Neutrophil (primary cell): ENCODE measurements around the gene SERTAD2.

Experiments
- H3K27ac ChIP-seq: fragments of 200-600 bp; sonication (generic); 2 replicates; pipeline ENCODE4 v1.5.1; 2016; ENCODE audit warnings: mild to moderate bottlenecking, moderate library complexity
- H3K27me3 ChIP-seq: fragments of 200-600 bp; sonication (generic); 2 replicates; pipeline ENCODE4 v1.6.0; 2016; ENCODE audit warnings: mild to moderate bottlenecking
- H3K36me3 ChIP-seq: fragments of 200-600 bp; sonication (generic); 2 replicates; pipeline ENCODE4 v1.5.1; 2017
- H3K4me1 ChIP-seq, 2 experiments: fragments of 200-600 bp in 1 of 2; sonication (generic) in 1 of 2; 1 replicate in 1 of 2; 2 replicates in 1 of 2; pipeline versions ENCODE4 v1.5.1 to v1.6.1; 2013 to 2016; ENCODE audit warnings: low read depth in 1 of 2, low read length in 1 of 2, mild to moderate bottlenecking in 1 of 2, moderate library complexity in 1 of 2; ENCODE audit not compliant: control insufficient read depth in 1 of 2, insufficient read depth in 1 of 2
- H3K4me3 ChIP-seq, 2 experiments: fragments of 200-600 bp in 1 of 2; sonication (generic) in 1 of 2; 1 replicate in 1 of 2; 2 replicates in 1 of 2; pipeline ENCODE4 v1.5.1; 2013 to 2016; ENCODE audit warnings: low read depth in 1 of 2, low read length in 1 of 2, mild to moderate bottlenecking in 1 of 2, moderate library complexity in 1 of 2
- H3K9me3 ChIP-seq: fragments of 200-600 bp; sonication (generic); 2 replicates; pipeline ENCODE4 v1.5.1; 2016
- TF ChIP-seq, protein P1 (sequence below): fragments of 200-600 bp; sonication (generic); IDR thresholded peaks from 2 replicates; pipeline ENCODE4 v1.5.1; 2016; ENCODE audit warnings: antibody characterized with exemption

SERTAD2 gene

DNA sequence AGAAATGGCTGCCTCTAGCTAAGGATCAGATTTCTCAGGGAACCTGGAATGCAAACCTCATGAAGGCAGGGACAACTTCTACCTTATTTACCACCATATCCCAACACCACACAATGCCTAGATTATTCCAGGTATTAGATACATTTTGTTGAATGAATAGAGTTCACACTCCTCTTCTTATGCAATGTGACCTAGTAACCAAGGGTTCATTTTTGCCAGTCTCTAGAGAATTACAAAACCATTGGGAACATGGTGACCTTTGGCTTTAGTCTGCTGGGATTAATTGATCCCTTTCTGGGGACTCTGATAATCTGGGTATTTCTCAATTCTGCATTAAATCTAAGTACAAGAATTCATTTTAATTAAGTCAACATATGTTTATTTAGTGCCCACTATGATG lies 35.2 kb upstream of the SERTAD2 start:
- Histone ChIP-seq H3K27me3 (no peaks in the 10 kb centered on the region), H3K27ac (no peak overlapping the region), H3K36me3 (no peaks in the 10 kb centered on the region), H3K9me3 (no peaks in the 10 kb centered on the region), H3K4me1 (no peaks in the 10 kb centered on the region), H3K4me3 (no peak overlapping the region)
- TF ChIP-seq, protein P1, sequence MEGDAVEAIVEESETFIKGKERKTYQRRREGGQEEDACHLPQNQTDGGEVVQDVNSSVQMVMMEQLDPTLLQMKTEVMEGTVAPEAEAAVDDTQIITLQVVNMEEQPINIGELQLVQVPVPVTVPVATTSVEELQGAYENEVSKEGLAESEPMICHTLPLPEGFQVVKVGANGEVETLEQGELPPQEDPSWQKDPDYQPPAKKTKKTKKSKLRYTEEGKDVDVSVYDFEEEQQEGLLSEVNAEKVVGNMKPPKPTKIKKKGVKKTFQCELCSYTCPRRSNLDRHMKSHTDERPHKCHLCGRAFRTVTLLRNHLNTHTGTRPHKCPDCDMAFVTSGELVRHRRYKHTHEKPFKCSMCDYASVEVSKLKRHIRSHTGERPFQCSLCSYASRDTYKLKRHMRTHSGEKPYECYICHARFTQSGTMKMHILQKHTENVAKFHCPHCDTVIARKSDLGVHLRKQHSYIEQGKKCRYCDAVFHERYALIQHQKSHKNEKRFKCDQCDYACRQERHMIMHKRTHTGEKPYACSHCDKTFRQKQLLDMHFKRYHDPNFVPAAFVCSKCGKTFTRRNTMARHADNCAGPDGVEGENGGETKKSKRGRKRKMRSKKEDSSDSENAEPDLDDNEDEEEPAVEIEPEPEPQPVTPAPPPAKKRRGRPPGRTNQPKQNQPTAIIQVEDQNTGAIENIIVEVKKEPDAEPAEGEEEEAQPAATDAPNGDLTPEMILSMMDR, result no peak

DNA sequence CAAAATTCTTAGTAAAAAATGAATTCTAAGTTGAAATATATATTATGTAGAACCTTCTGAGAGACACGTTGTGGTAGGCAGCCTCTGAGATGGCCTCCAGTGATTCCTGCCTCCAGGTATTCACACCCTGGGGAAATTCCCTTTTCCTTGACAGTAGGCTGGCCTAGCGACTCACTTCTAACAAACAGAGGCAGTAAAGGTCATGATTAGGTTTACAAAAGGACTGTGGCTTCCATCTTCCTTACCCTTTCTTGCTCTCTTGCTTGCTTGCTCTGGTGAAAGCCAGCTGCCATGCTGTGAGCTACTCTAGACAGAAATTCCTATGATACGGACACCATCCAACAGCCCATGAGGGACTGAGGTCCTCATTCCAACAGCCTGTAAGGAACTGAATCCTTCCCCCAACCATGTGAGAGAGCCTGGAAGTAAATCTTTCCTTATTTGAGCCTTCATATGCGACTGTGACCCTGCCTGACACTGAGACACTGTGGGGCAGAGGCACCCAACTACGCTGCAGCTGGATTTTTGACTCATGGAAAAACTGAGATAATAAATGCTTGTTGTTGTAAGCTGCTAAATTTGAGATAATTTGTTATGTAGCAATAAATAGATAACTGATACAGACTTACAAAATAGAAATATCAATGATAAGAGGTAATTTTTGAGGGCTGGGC lies 32.7 kb upstream of the SERTAD2 start:
- no peaks in the 10 kb centered on the region for H3K4me1 ChIP-seq
- no peak overlapping the region for H3K4me3 ChIP-seq
- no peaks in the 10 kb centered on the region for H3K36me3 ChIP-seq
- no peaks in the 10 kb centered on the region for H3K27me3 ChIP-seq
- no peak overlapping the region for H3K27ac ChIP-seq
- TF ChIP-seq, protein P1, result no peak
- no peaks in the 10 kb centered on the region for H3K9me3 ChIP-seq

DNA sequence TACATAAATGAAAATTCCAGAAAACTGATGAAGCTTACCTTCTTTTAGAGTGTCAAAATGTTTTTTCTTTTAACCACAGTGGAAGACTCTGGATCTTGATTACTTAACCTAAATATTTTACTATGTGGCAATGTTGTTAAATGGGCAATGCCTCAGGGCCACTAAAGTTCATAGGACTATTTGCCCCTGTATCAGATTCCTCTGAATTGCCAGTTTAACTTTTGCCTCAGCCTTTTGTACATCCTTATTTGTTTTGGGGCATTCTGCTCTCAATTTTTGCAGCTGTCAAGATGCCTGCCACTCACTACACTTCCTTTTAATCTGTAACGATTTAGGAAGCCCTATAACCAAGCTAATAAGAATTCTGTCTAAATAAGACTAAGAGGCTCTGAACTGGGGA lies 31.7 kb upstream of the SERTAD2 start:
- Histone ChIP-seq H3K4me3 (no peak overlapping the region), H3K27ac (no peak overlapping the region), H3K36me3 (no peaks in the 10 kb centered on the region), H3K4me1 (no peaks in the 10 kb centered on the region), H3K27me3 (no peaks in the 10 kb centered on the region), H3K9me3 (no peaks in the 10 kb centered on the region)
- TF ChIP-seq, protein P1, result no peak

DNA sequence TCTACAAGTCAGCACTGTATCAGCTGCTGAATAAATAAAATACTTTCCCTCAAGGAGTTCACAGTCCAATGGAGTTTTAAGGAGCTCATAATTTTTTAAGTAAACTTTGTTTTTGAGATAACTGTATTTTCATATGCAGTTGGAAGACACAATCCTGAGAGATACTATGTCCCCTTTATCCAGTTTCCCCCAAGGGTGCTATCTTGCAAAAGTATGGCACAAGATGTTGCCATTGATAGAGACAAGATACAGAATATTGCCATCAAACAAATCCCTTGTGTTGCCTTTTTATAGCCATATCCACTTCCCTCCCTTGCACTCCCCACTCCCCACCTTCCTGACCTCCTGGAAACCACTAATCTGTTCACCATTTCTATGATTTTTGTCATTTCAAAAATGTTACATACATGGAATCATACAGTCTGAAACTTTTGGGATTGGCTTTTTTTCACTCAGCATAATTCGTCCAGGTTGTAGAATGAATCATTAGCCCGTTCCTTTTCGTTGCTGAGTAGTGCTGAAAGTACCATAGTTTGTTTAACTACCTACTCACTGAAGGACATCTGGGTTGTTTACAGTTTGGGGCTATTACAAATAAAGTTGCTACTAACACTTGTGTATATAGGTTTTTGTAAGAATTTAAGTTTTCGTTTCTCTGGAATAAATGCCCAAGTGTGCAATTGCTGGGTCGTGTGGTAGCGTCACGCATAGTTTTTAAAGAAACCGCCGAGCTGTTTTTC lies 30.2 kb upstream of the SERTAD2 start:
- TF ChIP-seq, protein P1, result no peak
- Histone ChIP-seq H3K27ac (no peak overlapping the region), H3K4me3 (no peak overlapping the region), H3K36me3 (no peaks in the 10 kb centered on the region), H3K4me1 (no peaks in the 10 kb centered on the region), H3K9me3 (no peaks in the 10 kb centered on the region), H3K27me3 (no peaks in the 10 kb centered on the region)

DNA sequence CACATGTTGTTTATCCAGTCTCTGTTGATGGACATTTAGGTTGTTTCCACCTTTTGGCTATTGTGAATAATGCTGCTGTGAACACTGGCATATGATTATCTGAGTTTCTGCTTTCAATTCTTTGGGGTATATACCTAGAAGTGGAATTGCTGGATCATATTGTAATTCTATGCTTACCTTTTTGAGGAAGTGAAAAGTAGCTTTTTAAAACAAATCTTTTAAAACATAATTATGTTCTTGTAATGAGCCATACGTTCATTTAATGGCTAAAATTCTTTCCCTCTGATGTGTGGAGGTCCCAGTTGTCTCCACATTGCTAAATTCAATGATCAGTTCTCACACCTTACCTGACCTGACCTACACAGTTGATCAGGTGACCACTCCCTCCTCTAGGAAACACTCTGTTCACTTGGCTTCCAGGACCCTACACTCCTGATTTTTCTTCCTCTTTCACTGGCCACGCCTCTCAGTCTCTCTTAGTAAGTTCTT lies 27.8 kb upstream of the SERTAD2 start:
- Histone ChIP-seq H3K27me3 (no peaks in the 10 kb centered on the region), H3K9me3 (no peaks in the 10 kb centered on the region), H3K27ac (no peak overlapping the region), H3K36me3 (no peaks in the 10 kb centered on the region), H3K4me3 (no peak overlapping the region), H3K4me1 (no peaks in the 10 kb centered on the region)
- TF ChIP-seq, protein P1, result no peak
